Stimulated activated CD8-positive, alpha-beta memory T cell treated with anti-CD3 and anti-CD28 coated beads, Interleukin-15, amount 100 ng/mL, for 1 hour (primary cell): ENCODE data around the gene CD244.
"Not testable (repeated sequence)": the region's sequence is repeated elsewhere in the genome, so short reads cannot be mapped to it uniquely, and the experiment has no call there.

Experiments
- DNase-seq: peaks from one replicate; pipeline ENCODE4 v3.0.0-alpha.2; 2020; ENCODE audit warnings: low read depth

Gene CD244

GRCh38 chr1:160808289-160808688 is 54.4 kb downstream of the CD244 start:
- DNase-seq = no peak

DNA sequence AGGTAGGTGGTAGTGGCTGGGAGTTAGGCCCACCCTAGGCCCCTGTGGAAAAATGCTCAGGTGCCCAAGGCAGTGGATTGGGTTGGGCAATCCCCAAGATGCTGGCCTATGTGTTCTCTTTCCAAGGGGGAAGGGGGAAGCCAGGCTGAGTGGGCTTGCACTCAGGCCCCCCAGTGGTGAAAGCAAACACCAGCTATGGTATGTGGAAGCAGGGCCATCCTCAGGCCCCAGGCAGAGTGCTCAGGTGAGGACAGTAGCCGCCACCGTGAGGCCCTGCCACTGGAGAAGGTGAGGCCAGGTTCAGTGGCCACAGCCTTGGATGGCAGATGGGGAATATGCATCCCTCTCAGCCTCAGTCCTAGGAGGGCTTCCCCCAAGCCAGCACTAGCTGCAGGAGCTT is 54.9 kb downstream of the CD244 start:
- DNase-seq = no peak

DNA sequence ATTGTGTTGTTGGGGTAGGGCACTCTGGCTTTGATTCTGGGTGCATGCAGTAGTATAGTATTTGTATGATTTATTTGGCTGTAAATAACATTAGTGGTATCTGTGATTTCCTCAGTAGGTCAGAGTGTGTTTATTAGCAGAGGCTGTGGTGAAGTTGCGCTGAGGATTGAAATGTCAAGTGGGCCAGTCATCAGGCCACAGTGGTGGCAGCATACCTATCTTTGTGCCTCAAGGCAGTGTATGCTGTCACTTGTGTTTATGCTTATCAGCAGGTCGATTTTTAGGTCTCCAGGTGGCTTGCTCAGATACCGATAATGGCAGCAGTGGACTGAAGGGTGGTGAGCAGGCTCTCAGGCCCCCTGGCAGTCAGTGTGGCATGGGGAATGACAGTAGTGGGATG is 55.4 kb downstream of the CD244 start:
- no peak for DNase-seq

DNA sequence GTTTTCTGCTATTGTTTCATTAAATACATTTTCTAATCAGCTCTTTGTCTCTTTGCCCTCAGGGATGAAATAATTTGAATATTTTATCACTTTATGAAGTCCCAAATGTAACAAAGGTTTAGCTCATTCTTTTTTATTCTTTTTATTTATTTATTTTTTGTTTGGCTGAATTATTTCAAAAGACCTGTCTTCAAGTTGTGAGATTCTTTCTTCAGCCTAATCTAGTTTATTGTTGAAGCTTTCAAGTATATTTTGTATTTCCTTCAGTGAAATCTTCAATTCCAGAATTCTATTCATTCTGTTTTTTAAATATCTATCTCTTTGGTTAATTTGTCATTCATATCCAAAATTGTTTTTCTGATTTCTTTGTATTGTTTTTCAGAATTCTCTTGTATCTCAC is 55.9 kb downstream of the CD244 start:
- DNase-seq = no peak

- DNase-seq = no peak
Observed at GRCh38 chr1:160806109-160806665, 56.5 kb downstream of the CD244 start.

GRCh38 chr1:160801836-160802580 is 60.7 kb downstream of the CD244 start:
- no peak for DNase-seq

- no peak for DNase-seq
Observed at GRCh38 chr1:160800645-160801408, 61.9 kb downstream of the CD244 start.

GRCh38 chr1:160800142-160800541 is 62.5 kb downstream of the CD244 start:
- DNase-seq = no peak

DNA sequence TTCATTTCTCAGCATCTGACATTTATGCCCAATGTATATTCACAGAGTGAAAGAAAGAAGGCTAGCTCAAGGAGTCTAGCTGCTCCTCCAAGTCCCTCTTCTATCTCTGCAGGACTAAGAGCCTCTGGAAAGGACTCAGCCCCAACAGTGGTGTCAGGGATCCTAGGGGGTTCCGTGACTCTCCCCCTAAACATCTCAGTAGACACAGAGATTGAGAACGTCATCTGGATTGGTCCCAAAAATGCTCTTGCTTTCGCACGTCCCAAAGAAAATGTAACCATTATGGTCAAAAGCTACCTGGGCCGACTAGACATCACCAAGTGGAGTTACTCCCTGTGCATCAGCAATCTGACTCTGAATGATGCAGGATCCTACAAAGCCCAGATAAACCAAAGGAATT is 63.0 kb downstream of the CD244 start:
- DNase-seq = no peak

GRCh38 chr1:160798439-160798838 is 64.2 kb downstream of the CD244 start:
- DNase-seq = no peak

DNA sequence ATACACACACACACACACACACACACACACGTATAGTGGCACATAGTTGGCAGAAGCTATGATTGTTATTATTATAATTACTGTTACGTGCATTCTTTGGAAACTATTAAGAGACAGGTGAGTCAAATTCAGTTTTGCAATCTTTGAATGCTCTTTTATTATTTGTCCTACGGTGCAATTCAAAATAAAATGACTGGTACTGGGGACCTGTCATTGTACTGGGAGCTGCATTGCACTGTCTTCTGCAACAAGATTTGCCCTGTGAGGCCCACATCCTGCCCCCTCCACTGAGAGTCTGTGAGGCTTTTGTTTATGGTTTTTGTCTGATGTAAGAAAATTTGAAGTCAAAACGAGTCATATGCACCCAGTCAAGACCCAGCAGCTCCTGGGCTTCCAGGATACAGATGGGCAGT is 64.8 kb downstream of the CD244 start:
- DNase-seq = peak; percentile 30

DNA sequence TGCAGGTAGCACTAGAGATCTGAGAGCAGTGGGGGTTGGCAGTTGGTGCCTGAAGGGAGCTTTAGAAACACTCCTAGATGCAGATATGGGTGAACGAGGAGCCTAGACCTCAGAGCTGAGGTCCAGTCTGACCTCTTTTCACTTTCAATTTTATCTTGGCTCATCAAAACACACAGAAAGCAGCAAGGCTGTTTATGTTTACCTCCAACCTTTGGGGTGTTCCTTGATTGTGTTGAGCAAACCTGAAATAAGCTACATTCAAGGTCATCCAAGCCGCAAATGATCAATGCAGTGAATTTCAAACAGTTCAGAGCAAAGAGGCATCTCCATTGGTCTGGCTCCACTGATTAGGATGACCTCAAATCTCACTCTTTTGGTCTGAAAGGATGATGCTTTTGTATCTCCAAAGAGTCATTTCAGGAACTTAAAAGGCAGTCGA is 65.4 kb downstream of the CD244 start:
- DNase-seq = no peak

GRCh38 chr1:160795951-160796383 is 66.7 kb downstream of the CD244 start, which contains the start of gene LY9:
TSS of gene LY9 (plus strand) at chr1:160796174. CDS start at chr1:160796188, 14 bp downstream.
- peak; percentile 52 for DNase-seq

- DNase-seq = no peak
Observed at GRCh38 chr1:160794376-160794775, 68.3 kb downstream of the CD244 start.

DNA sequence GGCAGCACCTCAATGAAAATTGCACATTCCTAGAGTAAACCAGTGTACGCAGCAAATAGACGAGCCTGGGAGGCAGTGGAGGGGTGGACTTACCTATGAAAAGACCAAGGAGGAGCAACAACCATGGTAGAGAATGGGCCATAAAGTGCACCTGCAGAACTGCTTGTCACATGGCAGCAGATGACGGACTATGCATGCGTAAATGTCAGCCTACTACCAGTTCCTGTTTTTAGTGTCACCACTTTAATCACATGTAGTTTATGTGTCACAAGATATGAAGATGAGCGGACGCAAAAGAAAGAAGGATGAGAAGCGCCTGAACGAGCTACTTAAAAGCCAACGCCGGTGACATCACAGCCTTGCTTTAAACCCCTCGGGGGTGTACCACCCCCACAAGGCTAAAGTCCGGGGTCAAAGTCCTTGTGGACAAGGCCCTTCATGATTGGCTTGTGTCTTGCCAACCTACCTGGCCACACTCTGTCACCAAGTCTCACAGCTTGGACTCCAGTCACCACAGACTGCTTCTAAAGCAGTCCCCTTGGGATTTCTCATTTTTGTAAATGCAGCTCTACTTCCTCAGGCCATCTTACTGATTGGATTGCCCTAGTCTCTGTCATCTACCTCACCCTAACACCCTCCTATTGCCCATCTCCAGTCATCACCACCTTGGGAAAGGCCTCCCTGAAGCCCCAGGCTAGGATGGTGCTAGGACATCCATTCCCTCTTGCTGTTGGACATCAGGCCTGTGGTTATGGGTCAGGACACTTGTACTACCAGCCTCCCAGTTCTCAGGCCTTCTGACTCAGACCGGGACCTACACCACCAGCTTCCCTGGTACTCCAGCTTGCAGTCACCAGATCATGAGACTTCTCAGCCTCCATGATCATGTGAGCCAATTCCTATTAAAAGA is 72.7 kb downstream of the CD244 start:
- DNase-seq = no peak

DNA sequence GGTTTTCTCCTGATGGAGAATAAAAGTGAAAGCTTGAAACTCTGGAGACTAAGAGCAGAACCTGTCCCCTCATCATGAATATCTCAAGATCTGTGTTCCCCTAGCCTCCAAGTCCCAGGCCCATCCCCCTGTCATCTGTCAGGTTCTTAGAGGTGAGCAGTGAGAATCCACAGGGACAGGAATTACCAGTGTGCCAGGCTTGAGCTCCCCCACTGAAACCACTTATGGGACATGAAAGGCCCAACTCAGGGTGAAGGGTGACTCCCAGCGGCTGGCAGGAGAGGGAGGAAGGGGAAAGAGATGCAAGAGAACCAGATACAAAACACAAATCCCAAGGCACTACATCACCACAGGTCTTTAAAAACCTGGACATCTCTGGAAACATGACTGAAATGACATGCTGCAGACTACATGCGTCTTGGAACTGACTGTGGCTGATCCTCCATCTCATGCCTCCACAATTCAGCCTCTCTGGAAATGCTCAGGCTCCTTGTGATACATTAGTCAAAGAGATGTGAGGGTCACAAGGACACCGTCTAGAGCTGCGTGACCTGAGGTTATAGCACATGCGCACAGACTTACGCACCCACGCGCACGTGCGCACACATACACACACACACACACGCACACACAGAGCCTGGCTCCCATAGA is 73.5 kb downstream of the CD244 start:
- DNase-seq = no peak

- DNase-seq = not testable (repeated sequence)
Observed at GRCh38 chr1:160782988-160783765, 79.5 kb downstream of the CD244 start.

GRCh38 chr1:160781914-160782689 is 80.6 kb downstream of the CD244 start:
- DNase-seq = no peak

- DNase-seq = no peak
Observed at GRCh38 chr1:160781186-160781766, 81.4 kb downstream of the CD244 start.
